ENCODE measurements around the gene ACVR1B.

ACVR1B gene

GRCh38 chr12:52011602-52012214, 60.2 kb downstream of the ACVR1B start:
- H3K27ac ChIP-seq (ENCODE audit: poor library complexity, severe bottlenecking) = no peak overlapping the region
- TF ChIP-seq CTCF (IDR thresholded peaks at IDR 0.05; ENCODE audit: poor library complexity, severe bottlenecking) = no peak
- DNase-seq (ENCODE audit: low spot score) (no peak), ATAC-seq (ENCODE audit: low read depth) (no peak)
- H3K4me1 ChIP-seq (ENCODE audit: insufficient read depth, poor library complexity, severe bottlenecking) = no peaks in the 10 kb centered on the region
- H3K4me3 ChIP-seq (ENCODE audit: severe bottlenecking) = no peak overlapping the region
- no peaks in the 10 kb centered on the region for H3K9me3 ChIP-seq (ENCODE audit: severe bottlenecking)
- peaks cover 16% of the 10 kb centered on the region for H3K27me3 ChIP-seq (ENCODE audit: insufficient read depth, poor library complexity, severe bottlenecking)
- H3K36me3 ChIP-seq (ENCODE audit: low read depth) = no peaks in the 10 kb centered on the region

GRCh38 chr12:52013626-52014310, 62.3 kb downstream of the ACVR1B start:
- Histone ChIP-seq H3K4me3 (ENCODE audit: severe bottlenecking) (no peak overlapping the region), H3K27ac (ENCODE audit: poor library complexity, severe bottlenecking) (no peak overlapping the region), H3K36me3 (ENCODE audit: low read depth) (no peaks in the 10 kb centered on the region), H3K9me3 (ENCODE audit: severe bottlenecking) (no peaks in the 10 kb centered on the region), H3K4me1 (ENCODE audit: insufficient read depth, poor library complexity, severe bottlenecking) (no peaks in the 10 kb centered on the region), H3K27me3 (ENCODE audit: insufficient read depth, poor library complexity, severe bottlenecking) (no peaks in the 10 kb centered on the region)
- no peak for DNase-seq (ENCODE audit: low spot score)
- no peak for TF ChIP-seq CTCF (IDR thresholded peaks at IDR 0.05; ENCODE audit: poor library complexity, severe bottlenecking)
- no peak for ATAC-seq (ENCODE audit: low read depth)

- ATAC-seq (ENCODE audit: low read depth) = no peak
- no peak overlapping the region for H3K27ac ChIP-seq (ENCODE audit: poor library complexity, severe bottlenecking)
- no peaks in the 10 kb centered on the region for H3K27me3 ChIP-seq (ENCODE audit: insufficient read depth, poor library complexity, severe bottlenecking)
- no peak overlapping the region for H3K4me3 ChIP-seq (ENCODE audit: severe bottlenecking)
- no peak for DNase-seq (ENCODE audit: low spot score)
- TF ChIP-seq CTCF (IDR thresholded peaks at IDR 0.05; ENCODE audit: poor library complexity, severe bottlenecking) = no peak
- no peaks in the 10 kb centered on the region for H3K9me3 ChIP-seq (ENCODE audit: severe bottlenecking)
- H3K4me1 ChIP-seq (ENCODE audit: insufficient read depth, poor library complexity, severe bottlenecking) = no peaks in the 10 kb centered on the region
- no peaks in the 10 kb centered on the region for H3K36me3 ChIP-seq (ENCODE audit: low read depth)
These were observed 63.4 kb downstream of the ACVR1B start for GRCh38 chr12:52014567-52015530.

- Histone ChIP-seq H3K27ac (ENCODE audit: poor library complexity, severe bottlenecking) (no peak overlapping the region), H3K4me1 (ENCODE audit: insufficient read depth, poor library complexity, severe bottlenecking) (no peaks in the 10 kb centered on the region), H3K4me3 (ENCODE audit: severe bottlenecking) (no peak overlapping the region), H3K36me3 (ENCODE audit: low read depth) (no peaks in the 10 kb centered on the region), H3K9me3 (ENCODE audit: severe bottlenecking) (no peaks in the 10 kb centered on the region), H3K27me3 (ENCODE audit: insufficient read depth, poor library complexity, severe bottlenecking) (no peaks in the 10 kb centered on the region)
- no peak for ATAC-seq (ENCODE audit: low read depth)
- no peak for DNase-seq (ENCODE audit: low spot score)
- no peak for TF ChIP-seq CTCF (IDR thresholded peaks at IDR 0.05; ENCODE audit: poor library complexity, severe bottlenecking)
These were observed 64.1 kb downstream of the ACVR1B start for GRCh38 chr12:52015532-52016041.
